HG02970 (cell line): ENCODE measurements around the gene ZYG11B.
"Not testable (repeated sequence)": the region's sequence is repeated elsewhere in the genome, so short reads cannot be mapped to it uniquely, and the experiment has no call there.

ENCODE experiments used
- ATAC-seq: cut with Tn5 transposase; IDR thresholded peaks from one replicate; pipeline ENCODE4 v1.9.1; 2021; ENCODE audit warnings: mild to moderate bottlenecking, moderate library complexity, moderate number of reproducible peaks; ENCODE audit not compliant: unreplicated experiment, low FRiP score

ZYG11B gene

DNA sequence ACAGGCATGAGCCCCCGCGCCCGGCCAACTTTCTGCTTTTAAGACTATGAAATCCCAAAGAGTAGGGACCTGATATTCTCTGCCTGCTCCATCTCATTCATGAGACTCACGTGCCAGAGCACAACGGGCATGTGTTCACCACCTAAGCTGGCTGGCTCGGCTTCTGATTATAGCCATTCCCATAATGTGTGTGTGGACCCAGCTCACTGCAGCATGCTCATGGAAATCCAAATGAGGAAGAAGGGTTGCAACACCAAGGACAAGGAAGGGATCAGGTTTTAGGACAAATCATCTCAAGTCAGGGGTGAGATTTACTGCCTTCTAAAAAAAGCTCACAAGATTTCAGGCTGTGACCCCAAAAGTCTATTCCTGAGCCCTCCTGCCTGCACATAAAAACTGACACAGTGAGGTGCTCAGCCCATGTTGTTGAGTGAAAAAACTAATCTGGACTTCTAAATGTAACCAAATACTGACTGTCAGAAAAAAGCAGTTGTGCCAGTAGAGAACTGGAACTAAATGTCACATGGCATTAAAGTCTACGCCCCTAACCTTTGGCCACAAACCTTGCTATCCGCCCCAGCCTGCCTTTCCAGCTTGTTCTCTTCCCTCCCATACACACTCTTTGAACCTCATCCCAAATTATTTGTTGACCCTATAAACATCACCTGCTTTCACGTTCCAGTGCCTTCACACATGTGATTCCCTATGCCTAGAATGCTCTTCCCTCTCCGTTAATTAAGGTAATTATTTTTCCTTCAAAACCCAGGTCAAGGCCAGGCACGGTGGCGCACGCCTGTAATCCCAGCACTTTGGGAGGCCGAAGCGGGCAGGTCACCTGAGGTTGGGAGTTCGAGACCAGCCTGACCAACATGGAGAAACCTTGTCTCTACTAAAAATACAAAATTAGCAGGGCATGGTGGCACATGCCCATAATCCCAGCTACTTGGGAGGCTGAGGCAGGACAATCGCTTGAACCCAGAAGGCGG lies 19.0 kb upstream of the ZYG11B start:
- no peak for ATAC-seq

DNA sequence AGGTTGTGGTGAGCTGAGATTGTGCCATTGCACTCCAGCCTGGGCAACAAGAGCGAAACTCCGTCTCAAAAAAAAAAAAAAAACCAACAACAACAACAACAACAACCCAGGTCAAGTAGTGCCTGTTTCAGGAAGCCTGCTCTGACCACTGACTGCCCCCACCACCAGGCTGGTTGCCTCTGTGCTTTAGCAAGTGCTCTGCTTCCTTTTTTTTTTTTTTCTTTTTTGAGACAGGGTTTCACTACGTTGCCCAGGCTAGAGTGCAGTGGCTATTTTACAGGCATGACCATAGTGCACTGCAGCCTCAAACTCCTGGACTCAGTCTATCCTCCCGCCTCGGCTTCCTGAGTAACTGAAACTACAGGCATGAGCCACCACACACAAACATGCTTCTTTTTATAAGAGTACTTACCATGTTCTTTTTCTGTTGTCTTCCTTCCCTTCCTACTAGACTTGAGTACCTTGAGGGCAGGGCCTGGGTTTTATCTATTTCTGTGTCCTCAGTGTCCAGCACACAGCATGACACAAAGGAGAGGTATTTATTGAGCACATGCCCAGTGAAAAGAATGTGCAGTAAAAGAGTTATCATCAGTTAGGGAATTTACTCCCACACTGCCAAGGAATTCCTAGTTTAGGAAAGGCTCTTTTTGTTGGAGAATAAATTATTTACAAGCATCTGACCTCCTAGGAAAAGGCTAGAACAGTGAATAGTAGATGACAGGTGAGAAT lies 18.2 kb upstream of the ZYG11B start:
- no peak for ATAC-seq

DNA sequence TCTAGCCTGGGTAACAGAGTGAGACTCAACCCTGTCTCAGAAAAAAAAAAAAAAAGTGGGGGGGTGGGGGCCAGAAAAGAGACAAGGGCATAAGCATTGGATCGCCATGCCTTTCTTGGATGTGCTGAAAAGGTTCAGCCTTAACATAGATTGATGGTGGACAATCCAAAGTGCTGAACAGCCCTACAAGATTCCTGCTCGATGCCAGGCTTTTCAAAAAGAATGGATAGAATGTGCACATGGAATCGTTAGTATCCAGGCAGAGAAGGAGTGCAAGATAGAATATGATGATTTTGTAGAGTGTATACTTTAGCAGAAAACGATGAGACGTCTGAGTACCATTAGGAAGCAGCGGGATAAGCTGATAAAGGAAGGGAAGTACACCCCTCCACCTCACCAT lies 17.2 kb upstream of the ZYG11B start:
- no peak for ATAC-seq

DNA sequence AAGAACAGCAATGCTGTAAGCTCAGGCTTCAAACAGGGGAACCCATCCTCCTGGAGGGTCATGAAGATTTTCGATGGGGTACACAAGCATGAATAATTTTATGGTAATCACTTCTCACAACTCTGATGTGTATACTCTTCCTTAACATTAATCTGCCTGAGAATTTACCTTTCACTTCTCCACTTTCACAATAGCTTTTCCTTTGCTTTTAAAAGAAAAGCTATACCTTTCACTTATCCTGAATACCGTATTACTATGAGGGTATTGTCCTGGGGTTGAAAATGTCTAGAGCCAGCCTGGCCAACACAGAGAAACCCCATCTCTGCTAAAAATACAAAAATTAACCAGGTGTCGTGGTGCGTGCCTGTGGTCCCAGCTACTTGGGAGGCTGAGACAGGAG lies 12.7 kb upstream of the ZYG11B start:
- no peak for ATAC-seq

DNA sequence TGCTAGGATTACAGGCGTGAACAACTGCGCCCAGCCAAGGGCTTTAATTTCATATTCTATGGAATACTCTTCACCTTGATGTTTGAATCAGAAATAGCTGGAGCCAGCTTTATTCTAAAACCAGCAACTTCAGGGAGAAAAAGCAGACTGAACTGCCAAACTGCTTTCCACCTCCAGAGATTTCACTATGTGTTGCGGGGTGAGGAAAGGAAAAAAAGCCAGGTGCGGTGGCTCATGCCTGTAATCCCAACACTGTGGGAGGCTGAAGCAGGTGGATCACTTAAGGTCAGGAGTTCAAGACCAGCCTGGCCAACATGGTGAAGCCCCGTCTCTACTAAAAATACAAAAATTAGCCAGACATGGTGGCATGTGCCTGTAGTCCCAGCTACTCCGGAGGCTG lies 11.0 kb upstream of the ZYG11B start:
- not testable (repeated sequence) for ATAC-seq

DNA sequence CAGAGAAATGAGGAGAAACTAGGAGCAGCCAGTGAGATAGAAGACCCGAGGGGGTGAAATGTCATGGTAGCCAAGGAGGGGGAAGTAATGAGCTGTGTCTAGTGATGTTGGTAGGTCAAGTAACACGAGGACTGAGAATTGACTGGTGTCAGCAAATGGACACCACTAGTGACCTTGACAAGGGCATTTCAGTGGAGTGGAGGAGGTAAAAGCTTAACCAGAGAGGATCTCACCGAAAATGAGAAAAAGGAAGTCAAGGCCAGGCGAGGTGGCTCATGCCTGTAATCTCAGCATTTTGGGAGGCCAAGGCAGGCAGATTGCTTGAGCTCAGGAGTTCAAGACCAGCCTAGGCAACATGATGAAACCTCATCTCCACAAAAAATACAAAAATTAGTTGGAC lies 3.0 kb upstream of the ZYG11B start:
- ATAC-seq, result no peak

DNA sequence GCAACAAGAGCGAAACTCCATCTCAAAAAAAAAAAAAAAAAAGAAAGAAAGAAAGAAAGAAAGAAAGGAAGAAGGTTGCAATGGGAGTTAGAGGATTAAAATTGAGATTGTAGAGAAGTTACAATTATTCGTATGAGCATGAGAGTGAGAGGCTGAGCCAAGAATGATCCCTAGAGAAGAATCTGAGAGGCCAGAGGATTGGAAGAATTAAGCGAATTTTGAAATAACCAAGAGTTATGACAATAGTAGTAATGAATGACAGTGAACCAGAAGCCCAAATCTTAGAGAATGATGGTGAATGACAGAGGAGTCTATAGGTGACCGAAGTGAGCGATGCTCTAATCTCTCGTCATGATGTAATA lies 369 bp upstream of the ZYG11B start:
- peak; percentile 16 for ATAC-seq

DNA sequence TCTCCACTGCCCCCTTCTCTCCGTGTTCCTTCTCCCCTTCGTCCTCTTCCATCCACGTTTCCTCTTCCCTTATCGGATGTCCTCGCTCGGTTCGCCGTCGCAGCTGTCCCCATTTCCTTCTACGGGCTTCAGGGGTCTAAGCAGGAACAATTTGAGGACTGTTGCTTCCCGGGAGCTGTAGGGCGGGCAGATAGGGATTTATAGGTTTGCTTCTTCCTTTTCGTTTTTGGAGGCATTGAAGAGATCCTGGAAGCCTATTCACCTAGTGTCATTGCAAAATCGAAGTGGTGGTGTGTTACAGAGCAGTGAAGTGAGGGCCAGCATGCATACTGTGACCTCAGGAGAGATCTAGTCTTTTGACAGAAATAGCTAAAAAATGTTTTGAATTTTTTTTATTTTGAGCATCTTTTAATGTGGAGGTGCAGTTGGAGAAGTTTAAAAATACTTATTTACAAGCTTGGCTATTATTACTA lies 897 bp downstream of the ZYG11B start:
- ATAC-seq, result no peak

DNA sequence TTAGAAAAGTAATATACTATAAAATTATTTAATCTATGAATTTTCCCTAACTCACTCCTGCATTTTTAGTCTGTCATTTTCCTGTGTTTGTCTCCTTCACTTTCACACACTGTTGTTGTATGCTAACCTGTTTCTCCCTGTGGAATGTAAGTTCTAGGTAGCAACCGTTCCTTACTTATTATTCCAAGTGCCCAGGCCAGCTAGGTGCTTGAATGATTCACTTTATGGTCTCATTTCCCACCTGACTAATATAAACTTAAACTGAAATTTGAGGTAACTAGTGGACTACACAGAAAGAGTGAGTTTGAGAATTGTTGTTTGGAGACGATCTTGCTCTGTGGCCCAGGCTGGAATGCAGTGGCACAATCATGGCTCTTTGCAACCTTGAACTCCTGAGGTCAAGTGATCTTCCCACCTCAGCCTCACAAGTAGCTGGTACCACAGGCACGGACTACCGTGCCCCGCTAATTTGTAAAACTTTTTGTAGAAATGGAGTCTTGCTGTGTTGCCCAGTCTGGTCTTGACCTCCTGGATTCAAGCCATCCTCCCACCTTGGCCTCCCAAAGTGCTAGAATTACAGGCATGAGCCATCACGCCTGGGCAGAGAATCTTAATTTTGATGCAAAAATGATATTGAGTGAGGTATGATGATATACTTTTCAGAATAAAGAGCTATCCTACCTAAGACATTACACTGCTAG lies 1.9 kb downstream of the ZYG11B start:
- no peak for ATAC-seq

DNA sequence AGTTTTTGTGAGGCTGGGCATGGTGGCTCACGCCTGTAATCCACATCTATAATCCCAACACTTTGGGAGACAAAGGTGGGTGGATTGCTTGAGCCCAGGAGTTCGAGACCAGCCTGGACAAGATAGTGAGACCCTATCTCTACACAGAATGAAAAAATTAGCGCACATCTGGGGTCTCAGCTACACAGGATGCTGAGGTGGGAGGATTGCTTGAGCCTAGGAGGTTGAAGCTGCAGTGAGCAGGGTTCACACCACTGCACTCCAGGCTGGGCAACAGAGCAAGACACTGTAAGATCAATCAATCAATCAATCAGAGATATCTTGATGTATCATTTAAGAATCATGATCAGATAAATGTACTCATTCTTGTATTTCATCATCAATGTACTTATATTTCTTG lies 7.1 kb downstream of the ZYG11B start:
- no peak for ATAC-seq

DNA sequence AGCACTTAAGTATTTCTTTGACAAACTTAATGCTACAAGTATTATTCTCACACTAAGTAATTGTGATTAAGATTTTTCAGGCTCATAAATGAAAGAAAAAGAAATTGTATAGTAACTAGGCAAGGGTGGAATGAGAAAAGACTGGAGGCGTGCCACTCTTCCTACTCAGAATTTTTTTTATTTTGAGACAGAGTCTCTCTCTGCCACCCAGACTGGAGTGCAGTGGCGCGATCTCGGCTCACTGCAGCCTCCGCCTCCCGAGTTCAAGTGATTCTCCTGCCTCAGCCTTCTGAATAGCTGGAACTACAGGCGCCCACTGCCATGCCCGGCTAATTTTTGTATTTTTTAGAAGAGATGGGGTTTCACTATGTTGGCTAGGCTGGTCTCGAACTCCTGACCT lies 9.1 kb downstream of the ZYG11B start:
- ATAC-seq, result not testable (repeated sequence)

DNA sequence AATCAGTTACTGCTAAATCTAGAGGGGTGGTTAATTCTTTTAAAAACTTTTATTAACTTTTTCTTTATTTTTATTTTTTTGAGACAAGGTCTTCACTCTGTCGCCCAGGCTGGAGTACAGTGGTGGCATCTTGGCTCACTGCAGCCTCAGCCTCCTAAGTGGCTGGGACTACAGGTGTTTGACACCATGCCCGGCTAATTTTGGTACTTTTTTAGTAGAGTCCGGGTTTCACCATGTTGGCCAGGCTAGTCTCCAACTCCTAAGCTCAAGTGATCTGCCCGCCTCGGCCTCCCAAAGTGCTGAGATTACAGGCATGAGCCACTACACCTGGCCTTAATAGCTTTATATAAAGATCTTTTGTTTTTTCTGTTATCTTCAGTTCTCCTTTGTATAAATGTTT lies 11.9 kb downstream of the ZYG11B start:
- ATAC-seq, result no peak

DNA sequence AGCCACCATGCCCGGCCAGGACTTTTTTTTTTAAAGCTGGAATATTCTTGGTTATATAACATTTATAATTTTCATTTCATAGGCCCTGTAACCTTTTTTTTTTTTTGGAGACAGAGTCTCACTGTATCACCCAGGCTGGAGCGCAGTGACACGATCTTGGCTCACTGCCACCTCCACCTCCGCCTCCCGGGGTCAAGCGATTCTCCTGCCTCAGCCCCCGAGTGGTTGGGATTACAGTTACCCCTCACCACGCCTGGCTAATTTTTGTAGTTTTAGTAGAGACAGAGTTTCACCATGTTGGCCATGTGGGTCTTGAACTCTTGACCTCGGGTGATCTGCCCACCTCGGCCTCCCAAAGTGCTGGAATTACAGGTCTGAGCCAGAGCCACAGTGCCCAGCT lies 12.6 kb downstream of the ZYG11B start:
- ATAC-seq, result no peak

DNA sequence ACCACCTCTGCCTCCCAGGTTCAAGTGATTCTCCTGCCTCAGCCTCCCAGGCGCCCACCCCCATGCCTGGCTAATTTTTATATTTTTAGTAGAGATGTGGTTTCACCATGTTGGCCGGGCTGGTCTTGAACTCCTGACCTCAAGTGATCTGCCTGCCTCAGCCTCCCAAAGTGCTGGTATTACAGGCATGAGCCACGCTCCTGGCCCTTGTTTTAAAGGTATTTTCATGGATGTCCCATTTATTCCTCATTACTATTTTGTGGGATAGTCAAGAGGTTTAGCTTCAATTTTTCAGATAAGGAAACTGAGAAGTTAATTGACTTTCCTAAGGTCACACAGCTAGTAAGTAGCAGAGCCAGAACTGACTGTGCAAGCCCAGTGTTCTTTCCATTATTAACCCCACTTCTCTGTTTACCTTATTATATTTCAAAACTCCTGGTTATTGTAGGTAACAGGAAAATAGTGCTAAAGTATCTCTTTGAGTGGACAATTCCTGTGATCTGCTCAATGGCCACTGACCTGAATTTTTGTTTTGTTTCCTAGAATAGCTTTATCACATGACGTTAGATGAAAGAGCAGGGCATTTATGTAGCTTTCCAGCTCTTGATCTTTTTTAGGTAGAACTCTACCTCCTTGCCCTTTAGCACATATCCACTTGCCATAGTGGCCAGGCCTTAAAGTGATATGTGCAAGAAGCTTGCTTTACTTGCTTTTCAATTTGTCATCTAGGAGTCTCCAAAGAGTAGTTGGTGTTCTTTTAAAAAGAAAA lies 13.6 kb downstream of the ZYG11B start:
- no peak for ATAC-seq

DNA sequence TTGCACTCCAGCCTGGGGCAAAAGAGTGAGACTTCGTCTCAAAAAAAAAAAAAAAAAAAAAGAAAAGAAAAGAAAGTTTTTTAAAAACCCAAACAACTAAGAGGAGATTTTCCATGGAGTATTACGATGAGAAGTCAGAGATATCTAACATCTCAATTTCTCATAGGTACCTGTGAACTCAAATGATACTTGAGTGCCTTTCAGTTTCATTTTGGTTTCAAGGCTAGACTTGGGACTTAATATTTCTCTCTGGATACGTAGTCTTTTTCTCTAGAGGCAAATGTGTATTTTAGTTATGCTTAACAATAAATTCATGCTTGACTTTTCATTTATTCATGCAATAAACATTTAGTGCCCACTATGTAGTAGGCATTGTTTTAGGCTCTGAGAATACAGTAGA lies 15.0 kb downstream of the ZYG11B start:
- no peak for ATAC-seq

DNA sequence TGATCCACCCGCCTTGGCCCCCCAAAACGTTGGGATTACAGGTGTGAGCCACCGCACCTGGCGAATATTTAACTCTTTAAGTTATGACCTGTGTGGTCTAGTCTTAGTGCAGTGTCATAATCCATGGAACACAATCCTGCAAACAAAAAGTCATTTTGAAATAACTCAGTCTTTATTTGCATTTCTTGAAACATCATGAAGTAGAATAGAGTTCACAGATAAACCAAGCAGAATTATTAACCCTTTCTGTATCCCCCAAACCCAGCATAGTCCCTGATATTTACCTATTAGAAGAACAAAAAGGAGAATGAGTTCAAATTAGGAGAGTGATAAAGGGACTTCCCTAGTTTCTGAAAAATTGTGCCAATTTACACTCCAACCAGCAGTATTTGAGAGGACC lies 19.9 kb downstream of the ZYG11B start:
- no peak for ATAC-seq

DNA sequence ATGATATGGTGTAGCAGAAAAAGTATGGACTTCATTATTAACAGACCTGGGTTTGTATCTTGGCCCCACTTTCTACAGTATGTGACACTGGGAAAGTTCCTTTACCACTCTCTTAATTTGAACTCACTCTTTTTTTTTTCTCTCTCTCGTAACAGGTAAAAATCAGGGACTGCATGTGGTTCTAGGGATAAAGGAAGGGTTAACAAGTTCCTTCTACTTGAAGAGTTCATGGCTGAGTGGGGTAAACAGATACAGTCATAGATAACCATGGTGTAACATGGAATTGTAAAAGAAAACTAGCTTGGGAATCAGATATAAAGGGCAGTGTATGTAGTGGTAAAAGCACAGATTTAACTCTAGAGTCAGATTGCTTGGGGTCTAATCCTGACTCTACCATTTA lies 21.2 kb downstream of the ZYG11B start:
- ATAC-seq, result no peak

DNA sequence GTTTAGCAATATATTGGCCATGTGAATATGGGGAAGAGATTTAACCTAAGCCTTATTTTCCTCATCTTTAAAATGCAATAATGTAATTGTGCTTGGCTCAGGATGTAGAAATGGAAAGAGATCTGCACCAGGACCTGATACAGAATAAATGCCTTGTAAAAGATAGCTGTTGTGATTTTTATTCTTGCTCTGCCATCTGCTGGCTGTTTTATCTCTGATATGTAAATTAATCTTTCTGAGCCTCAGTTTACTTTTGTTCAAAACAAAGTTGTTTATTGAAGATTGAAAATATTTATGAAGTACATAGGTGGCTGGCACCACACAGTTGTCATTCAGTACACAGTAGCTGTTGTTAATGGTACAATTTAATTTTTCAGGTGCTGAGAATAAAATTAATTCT lies 21.9 kb downstream of the ZYG11B start:
- ATAC-seq, result no peak

DNA sequence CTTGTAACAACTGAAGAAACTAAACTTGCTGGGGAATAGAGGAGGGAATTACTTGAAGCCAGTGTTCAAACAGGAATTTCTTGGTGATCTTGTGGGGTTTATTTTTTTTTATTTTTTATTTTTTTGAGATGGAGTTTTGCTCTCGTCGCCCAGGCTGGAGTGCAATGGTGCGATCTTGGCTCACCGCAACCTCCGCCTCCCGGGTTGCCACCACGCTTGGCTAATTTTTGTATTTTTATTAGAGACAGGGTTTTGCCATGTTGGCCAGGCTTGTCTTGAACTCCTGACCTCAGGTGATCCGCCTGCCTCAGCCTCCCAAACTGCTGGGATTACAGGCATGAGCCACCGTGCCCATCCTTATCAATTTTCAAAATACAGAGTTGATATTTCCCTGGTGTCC lies 23.2 kb downstream of the ZYG11B start:
- ATAC-seq, result not testable (repeated sequence)

DNA sequence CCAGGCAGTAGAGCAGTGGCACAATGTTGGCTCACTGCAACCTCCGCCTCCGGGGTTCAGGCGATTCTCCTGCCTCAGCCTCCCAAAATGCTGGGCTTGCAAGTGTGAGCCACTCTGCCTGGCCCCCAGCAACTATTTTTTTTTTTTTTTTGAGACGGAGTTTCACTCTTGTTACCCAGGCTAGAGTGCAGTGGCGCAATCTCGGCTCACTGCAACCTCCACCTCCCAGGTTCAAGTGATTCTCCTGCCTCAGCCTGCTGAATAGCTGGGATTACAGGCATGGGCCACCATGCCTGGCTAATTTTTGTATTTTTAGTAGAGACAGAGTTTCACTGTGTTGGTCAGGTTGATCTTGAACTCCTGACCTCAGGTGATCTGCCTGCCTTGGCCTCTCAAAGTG lies 23.9 kb downstream of the ZYG11B start:
- not testable (repeated sequence) for ATAC-seq
